ENCODE results near the gene SENP1.

SENP1 gene

DNA sequence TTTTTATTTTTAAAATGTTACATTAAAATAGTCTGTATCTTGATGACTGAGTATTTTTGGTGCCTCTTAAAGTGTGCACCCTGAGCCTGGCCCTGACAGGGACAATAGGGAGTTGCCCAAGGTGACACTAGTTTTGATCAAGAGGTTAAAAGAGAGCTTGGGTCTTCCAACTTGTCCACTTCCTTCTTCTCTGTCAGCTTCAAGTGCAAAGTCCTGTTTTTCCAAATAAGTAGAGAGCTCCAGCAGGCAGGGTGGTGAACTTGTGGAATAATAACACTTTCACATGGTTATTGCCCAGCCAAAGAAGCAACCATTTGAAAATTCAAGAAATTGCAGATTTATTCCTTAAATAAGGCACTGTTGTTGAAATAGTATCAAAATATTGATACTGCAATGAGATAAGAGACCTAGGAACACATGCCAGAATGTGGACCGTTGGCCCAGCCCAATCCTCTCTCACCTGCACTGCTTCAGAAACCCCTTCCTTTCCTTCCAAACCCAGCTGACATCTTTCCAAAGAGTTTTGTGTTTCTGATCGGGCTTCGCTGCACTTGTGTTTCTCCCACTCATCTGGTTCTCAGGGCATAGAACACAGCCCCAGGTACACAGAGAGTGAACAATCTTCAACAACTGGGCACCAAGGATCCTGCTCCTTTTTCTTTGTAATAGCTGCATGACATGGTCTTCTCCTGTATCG is 87.8 kb downstream of the SENP1 start:
- DNase-seq (ENCODE audit: low read depth), result no peak

- DNase-seq (ENCODE audit: low read depth), result no peak
Observed at GRCh38 chr12:48017496-48017895, 88.4 kb downstream of the SENP1 start.

DNA sequence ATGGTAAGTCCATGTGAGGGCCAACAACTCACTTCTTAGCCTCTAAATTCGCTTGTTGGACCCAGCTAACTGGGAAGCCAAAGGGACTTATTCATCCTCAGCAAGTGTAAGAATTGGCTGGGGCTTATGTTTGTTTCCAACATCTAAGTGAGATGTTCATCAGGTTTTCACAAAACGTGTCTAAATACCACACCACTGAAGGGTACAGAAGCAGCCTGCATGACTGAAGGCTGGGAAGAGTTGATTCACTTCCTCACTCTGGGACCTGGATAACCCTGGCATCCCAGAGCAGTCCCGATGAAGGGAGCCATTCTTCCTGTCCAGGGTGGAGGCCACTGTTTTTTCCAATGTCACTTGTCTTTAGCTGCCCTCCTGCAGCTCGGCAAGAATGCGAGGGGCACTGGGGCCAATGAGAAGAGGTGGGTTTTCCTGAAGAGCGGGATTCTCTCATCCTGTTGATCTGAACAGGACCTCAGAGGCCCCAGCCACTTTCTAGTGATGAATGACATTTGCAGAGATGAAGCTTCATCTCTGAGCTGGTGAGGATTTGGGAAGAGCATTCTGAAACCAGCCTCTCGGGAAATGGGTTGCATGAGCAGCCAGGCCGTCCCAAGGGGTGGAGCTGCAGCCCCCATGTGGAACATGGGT is 89.4 kb downstream of the SENP1 start:
- no peak for DNase-seq (ENCODE audit: low read depth)

DNA sequence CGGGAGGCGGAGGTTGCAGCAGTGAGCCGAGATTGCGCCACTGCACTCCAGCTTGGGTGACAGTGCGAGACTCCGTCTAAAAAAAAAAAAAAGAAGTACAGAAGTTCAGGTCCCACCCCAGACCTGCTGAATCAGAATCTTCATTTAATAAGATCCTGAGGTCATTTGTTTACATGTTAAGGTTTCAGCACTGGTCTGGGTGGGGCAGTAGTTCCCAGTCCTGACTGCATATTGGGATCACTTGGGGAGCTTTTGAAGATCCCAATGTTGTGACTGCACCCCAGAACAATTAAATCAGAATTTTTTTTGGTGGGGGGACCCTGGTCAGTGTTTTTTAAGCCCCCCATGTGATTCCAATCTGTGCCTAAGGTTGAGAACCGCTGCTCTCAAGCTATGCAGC is 89.9 kb downstream of the SENP1 start:
- no peak for DNase-seq (ENCODE audit: low read depth)

GRCh38 chr12:48015129-48015528 is 90.8 kb downstream of the SENP1 start:
- no peak for DNase-seq (ENCODE audit: low read depth)

- DNase-seq (ENCODE audit: low read depth), result no peak
Observed at GRCh38 chr12:48013287-48013686, 92.6 kb downstream of the SENP1 start.

- no peak for DNase-seq (ENCODE audit: low read depth)
Observed at GRCh38 chr12:48012070-48012469, 93.8 kb downstream of the SENP1 start.

DNA sequence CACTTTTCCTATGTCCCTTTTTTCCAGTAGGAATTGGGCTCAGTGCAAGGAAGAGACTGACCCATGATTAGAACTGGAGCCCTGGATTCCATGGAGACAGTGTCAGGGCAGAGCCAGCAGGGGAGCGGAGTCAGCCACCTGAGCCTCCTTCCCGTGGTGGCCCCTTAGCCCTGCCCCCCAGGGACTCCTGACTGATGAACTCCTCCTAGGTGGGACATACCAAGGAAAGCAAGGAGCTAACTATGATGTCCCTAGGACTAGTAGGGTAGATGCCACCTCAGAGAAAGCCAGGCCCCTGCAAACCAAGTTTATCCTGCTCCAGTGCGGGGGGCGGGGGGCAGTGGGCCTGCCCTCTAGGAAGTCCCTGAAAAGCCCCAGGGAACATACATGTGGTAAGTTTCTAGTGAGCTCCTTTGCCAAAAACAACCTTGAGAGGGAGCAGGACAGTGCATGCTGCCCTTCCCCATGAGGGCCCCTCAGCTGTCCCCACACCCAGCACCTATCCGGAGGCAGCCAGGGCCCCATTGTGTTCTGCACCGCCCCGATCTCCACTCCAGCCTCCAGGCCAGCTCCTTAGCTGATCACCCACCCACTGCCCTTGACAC is 95.4 kb downstream of the SENP1 start:
- no peak for DNase-seq (ENCODE audit: low read depth)

DNA sequence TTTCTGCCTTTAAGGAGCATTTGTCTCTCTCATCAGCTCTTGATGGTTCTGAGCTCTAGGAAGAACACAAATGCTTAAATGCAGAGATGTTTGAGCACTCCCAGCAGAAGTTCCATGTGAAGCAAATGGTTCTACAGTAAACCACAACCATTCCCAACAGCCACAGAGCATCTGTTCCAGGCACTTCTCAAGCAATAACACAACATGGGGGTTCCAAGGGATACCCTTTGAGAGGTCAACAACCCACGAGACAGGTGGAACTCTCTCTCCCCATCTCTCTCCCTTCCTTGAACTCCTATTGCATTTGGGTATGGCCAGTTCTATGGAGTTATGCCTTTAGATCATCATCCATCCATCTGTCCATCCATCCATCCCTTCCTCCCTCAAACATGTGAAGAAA is 96.4 kb downstream of the SENP1 start:
- no peak for DNase-seq (ENCODE audit: low read depth)

GRCh38 chr12:48008950-48009349 is 96.9 kb downstream of the SENP1 start:
- no peak for DNase-seq (ENCODE audit: low read depth)

DNA sequence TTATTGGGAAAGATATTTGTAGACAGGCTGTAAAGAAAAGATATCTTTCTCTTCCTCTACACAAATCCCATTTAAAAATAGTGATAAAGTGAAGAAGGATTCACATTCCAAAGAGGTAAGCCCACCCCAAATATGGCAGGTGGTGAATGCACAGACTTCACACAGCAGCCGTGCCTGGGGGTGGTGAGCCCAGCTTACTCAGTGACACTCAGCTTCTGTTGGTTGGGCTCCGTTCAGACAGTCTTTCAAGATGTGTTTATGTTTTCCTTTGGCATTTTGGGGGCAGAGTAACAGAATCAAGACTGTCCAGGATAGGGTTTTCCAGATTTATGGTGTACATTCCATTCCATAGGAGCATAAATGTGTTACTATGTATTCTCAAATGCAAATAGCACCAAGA is 97.5 kb downstream of the SENP1 start:
- DNase-seq (ENCODE audit: low read depth), result no peak

DNA sequence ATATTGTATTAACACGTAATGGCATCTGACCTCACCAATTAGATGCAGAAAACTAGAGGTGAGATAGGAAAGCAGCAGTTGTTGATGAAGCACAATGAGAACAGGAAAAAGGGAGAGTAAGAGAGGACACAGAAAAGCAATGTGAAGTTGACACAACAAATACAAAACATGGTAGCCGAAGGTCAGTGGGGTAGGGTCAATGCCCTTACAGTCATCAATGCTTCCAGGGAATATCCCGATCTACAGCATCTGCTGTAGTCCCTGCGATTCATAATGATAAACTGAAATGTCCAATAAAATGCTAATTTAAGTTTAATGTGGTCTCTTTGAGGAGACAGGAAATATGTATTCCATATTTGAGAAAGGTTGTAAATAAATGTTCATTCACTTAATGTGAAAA is 98.7 kb downstream of the SENP1 start:
- no peak for DNase-seq (ENCODE audit: low read depth)

GRCh38 chr12:48005750-48006021 is 100.2 kb downstream of the SENP1 start:
- no peak for DNase-seq (ENCODE audit: low read depth)

- no peak for DNase-seq (ENCODE audit: low read depth)
Observed at GRCh38 chr12:48005001-48005749, 100.7 kb downstream of the SENP1 start.

- no peak for DNase-seq (ENCODE audit: low read depth)
Observed at GRCh38 chr12:48004053-48004941, 101.6 kb downstream of the SENP1 start, which contains the start of gene COL2A1. COL2A1 (minus strand) TSS chr12:48004476; CDS start chr12:48004321, 155 bp downstream.

DNA sequence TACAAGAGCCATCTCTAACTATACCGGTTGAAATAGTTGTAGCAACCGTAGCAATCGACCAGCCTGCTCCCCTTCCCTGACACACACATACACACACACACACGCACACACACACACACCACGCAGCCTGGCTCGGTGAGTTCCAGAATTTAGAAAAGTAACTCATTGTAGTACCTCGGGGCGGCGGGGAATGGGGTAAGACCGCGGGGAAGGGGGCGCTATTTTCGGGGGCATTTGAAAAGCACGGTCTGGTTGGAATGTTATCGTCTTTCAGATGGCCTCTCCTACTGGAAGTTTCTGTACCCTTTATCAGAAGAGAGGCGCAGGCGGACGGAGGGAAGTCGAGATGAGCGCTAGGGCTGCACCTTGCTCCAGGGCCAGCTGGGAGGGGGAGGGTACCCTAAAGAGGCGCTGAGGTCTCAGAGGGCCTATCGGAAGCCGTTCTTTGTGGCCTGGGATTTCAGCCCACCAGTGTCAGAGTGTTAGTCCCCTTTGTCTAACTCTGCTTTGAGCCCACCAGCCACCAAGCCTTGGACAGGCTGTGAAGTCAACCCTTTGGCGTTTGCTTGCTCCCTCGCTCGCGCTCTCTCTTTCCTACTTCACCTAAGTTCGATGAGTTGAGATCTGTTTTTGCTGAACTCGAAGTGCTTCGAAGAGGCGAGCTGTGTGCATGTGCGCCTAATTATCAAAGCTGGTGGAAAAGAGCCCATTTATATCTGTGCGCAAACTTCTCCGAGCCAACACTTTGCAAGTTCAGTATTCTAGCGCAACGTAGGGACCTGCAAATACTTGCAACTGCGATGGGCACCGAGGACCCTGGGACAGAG is 102.4 kb downstream of the SENP1 start:
- DNase-seq (ENCODE audit: low read depth), result no peak

GRCh38 chr12:48002773-48003218 is 103.1 kb downstream of the SENP1 start:
- DNase-seq (ENCODE audit: low read depth), result no peak

GRCh38 chr12:48002414-48002730 is 103.5 kb downstream of the SENP1 start:
- DNase-seq (ENCODE audit: low read depth), result no peak

GRCh38 chr12:48001505-48002413 is 104.1 kb downstream of the SENP1 start:
- DNase-seq (ENCODE audit: low read depth), result no peak

DNA sequence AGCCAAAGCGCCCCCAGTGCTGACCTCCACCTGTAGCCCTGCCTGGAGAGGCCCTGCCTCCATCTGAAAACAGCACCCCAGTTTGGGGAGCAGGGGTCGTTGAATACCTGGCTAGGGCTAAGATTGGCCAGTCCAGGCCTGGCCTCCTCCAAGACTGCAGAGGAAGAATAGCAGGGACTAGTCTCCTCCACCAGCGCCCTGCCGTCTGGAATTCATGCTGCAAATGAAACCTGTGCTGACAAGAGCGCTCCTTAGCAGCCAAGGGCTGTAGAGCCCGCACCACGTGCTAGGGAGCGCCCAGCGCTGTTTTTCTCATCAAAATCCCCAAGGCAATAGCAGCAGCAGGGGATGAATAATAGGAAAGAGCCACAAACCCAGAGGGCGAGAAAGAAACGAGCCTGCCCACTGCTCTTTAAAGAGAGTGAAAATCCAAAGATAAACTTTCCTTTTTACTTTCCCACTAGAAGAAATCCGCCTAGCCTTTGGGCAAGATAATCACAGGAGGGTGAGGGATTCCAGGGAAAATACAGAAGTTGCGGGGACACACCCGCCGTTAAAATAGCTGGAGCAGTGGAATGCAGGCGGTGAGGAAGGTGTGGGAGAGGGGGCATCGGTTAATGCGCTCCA is 104.9 kb downstream of the SENP1 start:
- DNase-seq (ENCODE audit: low read depth), result no peak

Measured in fibroblast of the conjunctiva (primary cell).